Erythroblast (primary cell): ENCODE data around the gene CDC42EP5.

Experiments
- GATA1 ChIP-seq: IDR thresholded peaks from 2 replicates; pipeline ENCODE4 v1.6.1; 2011; ENCODE audit warnings: low read depth, mild to moderate bottlenecking, control low read depth, low read length, moderate library complexity
- POLR2A ChIP-seq: IDR thresholded peaks from 2 replicates; pipeline ENCODE4 v1.6.1; 2011; ENCODE audit warnings: mild to moderate bottlenecking, low read length

- TF ChIP-seq POLR2A: no peak
- no peak for TF ChIP-seq GATA1
Observed at GRCh38 chr19:54433697-54434096, 39.4 kb downstream of the CDC42EP5 start.
